Chondrocyte (in vitro differentiated cells): ENCODE data around the gene PPM1M. TPM values are rescaled to one million over a fixed set of nuclear protein-coding genes. Genes with fewer than 3 reads are reported as not detected.

Experiments
- DNase-seq: peaks from one replicate; pipeline ENCODE4 v3.0.0; 2021; ENCODE audit warnings: mixed read lengths, low spot score
- H3K27ac Mint-ChIP-seq: one replicate; pipeline ENCODE4 v1.8.0; 2021; ENCODE audit warnings: mild to moderate bottlenecking, moderate library complexity, mixed read lengths; ENCODE audit not compliant: unreplicated experiment
- H3K27me3 Mint-ChIP-seq: 2 replicates; pipeline ENCODE4 v1.8.0; 2021; ENCODE audit warnings: low read depth, mixed read lengths
- H3K36me3 Mint-ChIP-seq: 2 replicates; pipeline ENCODE4 v1.8.0; 2021; ENCODE audit warnings: low read depth, mixed read lengths
- H3K4me1 Mint-ChIP-seq: 2 replicates; pipeline ENCODE4 v1.8.0; 2021; ENCODE audit warnings: low read depth, mild to moderate bottlenecking, mixed read lengths
- H3K4me3 Mint-ChIP-seq: one replicate; pipeline ENCODE4 v1.8.0; 2021; ENCODE audit warnings: mild to moderate bottlenecking, moderate library complexity, mixed read lengths; ENCODE audit not compliant: unreplicated experiment
- H3K9me3 Mint-ChIP-seq: 2 replicates; pipeline ENCODE4 v1.8.0; 2021; ENCODE audit warnings: low read depth, mixed read lengths
- CTCF ChIP-seq: fragments of 200-600 bp; sonication (generic); IDR thresholded peaks from 2 replicates; pipeline ENCODE4 v1.5.0; 2021; ENCODE audit warnings: antibody characterized with exemption, mild to moderate bottlenecking, moderate library complexity
- total RNA-seq: library from RNA; stranded (reverse); gene quantifications from 3 replicates; pipeline ENCODE4 v1.2.1, GENCODE V29; 2021

The PPM1M gene
- total RNA-seq, 1 donor from 2014 or later, result 20.1 TPM

GRCh38 chr3:52289747-52290595 lies 44.4 kb downstream of the PPM1M start:
- Mint-ChIP-seq H3K27ac (no peak overlapping the region), H3K36me3 (peaks cover 4% of the 10 kb centered on the region), H3K9me3 (no peaks in the 10 kb centered on the region), H3K4me3 (no peak overlapping the region), H3K4me1 (peaks cover 19% of the 10 kb centered on the region), H3K27me3 (no peaks in the 10 kb centered on the region)
- DNase-seq, result peak; percentile 66
- TF ChIP-seq CTCF, result no peak

GRCh38 chr3:52290596-52291507 lies 45.3 kb downstream of the PPM1M start:
- DNase-seq, result peak; percentile 87
- peaks cover 16% of the 10 kb centered on the region for H3K4me1 Mint-ChIP-seq
- no peak overlapping the region for H3K4me3 Mint-ChIP-seq
- peaks cover 4% of the 10 kb centered on the region for H3K36me3 Mint-ChIP-seq
- no peaks in the 10 kb centered on the region for H3K27me3 Mint-ChIP-seq
- H3K27ac Mint-ChIP-seq, result no peak overlapping the region
- no peak for TF ChIP-seq CTCF
- no peaks in the 10 kb centered on the region for H3K9me3 Mint-ChIP-seq

GRCh38 chr3:52291508-52292181 lies 46.1 kb downstream of the PPM1M start:
- peaks cover 4% of the 10 kb centered on the region for H3K36me3 Mint-ChIP-seq
- H3K27ac Mint-ChIP-seq, result no peak overlapping the region
- no peak overlapping the region for H3K4me3 Mint-ChIP-seq
- no peaks in the 10 kb centered on the region for H3K27me3 Mint-ChIP-seq
- peak; percentile 68 for DNase-seq
- peak; percentile 78 for TF ChIP-seq CTCF
- no peaks in the 10 kb centered on the region for H3K9me3 Mint-ChIP-seq
- H3K4me1 Mint-ChIP-seq, result peaks cover 14% of the 10 kb centered on the region

- no peak overlapping the region for H3K4me3 Mint-ChIP-seq
- no peak overlapping the region for H3K27ac Mint-ChIP-seq
- no peaks in the 10 kb centered on the region for H3K27me3 Mint-ChIP-seq
- H3K9me3 Mint-ChIP-seq, result no peaks in the 10 kb centered on the region
- H3K36me3 Mint-ChIP-seq, result peaks cover 4% of the 10 kb centered on the region
- peaks cover 9% of the 10 kb centered on the region for H3K4me1 Mint-ChIP-seq
- DNase-seq, result peak; percentile 70
- no peak for TF ChIP-seq CTCF
Observed at GRCh38 chr3:52292247-52293065, 46.9 kb downstream of the PPM1M start.
